ENCODE results near the gene PAXIP1.

The PAXIP1 gene

DNA sequence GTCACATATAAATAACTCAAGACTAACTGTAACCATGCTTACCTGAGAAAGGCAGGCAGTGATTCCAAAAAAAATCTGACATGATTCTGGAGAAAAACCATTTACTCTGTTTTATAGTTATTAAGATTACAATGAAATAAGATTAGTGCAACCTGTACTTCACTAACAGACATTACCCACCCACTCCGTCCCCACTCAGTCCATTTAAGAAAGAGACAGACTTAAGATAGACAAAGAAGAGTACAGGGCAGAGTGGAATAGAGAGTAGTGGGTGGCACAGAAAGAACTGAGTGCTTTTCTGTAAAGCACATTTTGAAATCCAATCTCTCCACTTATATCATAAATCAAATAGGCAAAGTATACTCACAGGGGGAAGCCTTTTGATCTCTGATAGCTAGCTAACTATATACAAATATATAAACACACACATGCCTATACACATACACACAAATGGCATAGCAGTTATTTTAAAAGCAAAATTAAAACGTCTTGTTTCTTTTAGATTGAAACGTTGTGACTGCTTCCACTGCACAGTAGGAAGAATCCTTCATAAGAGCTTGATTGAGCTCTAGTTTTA lies 11.9 kb downstream of the PAXIP1 start:
- TF ChIP-seq SIN3A (IDR thresholded peaks at IDR 0.05; ENCODE audit: borderline replicate concordance, insufficient read depth, low read length) (no peak), POLR2AphosphoS5 (IDR thresholded peaks at IDR 0.05; ENCODE audit: low read depth, low read length) (no peak)

DNA sequence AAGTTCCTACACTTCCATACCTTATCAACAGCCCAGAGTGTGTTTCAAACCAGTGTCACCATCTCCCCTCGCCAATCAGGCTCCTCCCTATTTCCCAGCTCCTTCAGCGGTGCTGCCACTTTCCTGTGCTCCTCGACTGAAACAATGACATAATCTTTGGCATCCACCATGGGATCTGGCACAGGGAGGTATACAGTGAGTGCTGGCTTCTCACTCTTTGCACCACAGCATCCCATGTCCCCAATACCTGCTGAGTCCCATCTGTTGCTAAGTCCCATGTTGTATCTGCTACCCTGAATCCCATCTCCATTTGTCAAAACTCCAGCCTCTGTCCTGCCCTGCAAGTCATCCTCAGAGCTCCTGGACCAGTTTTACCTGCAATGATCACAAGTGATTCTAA lies 15.4 kb downstream of the PAXIP1 start:
- TF ChIP-seq SIN3A (IDR thresholded peaks at IDR 0.05; ENCODE audit: borderline replicate concordance, insufficient read depth, low read length), result no peak
- TF ChIP-seq TAF1 (IDR thresholded peaks at IDR 0.05; ENCODE audit: borderline replicate concordance, insufficient read depth, low read length), result no peak
- no peak for TF ChIP-seq POLR2AphosphoS5 (IDR thresholded peaks at IDR 0.05; ENCODE audit: low read depth, low read length)
- TF ChIP-seq, protein P1, sequence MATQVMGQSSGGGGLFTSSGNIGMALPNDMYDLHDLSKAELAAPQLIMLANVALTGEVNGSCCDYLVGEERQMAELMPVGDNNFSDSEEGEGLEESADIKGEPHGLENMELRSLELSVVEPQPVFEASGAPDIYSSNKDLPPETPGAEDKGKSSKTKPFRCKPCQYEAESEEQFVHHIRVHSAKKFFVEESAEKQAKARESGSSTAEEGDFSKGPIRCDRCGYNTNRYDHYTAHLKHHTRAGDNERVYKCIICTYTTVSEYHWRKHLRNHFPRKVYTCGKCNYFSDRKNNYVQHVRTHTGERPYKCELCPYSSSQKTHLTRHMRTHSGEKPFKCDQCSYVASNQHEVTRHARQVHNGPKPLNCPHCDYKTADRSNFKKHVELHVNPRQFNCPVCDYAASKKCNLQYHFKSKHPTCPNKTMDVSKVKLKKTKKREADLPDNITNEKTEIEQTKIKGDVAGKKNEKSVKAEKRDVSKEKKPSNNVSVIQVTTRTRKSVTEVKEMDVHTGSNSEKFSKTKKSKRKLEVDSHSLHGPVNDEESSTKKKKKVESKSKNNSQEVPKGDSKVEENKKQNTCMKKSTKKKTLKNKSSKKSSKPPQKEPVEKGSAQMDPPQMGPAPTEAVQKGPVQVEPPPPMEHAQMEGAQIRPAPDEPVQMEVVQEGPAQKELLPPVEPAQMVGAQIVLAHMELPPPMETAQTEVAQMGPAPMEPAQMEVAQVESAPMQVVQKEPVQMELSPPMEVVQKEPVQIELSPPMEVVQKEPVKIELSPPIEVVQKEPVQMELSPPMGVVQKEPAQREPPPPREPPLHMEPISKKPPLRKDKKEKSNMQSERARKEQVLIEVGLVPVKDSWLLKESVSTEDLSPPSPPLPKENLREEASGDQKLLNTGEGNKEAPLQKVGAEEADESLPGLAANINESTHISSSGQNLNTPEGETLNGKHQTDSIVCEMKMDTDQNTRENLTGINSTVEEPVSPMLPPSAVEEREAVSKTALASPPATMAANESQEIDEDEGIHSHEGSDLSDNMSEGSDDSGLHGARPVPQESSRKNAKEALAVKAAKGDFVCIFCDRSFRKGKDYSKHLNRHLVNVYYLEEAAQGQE (IDR thresholded peaks at IDR 0.05; ENCODE audit: insufficient read depth in 1 of 2, low read depth in 2 of 2, low read length in 2 of 2), result no peak
- TF ChIP-seq FOXP2 (optimal IDR thresholded peaks at IDR 0.05; ENCODE audit: borderline replicate concordance, extremely low read depth, extremely low read length, insufficient read depth), result no peak

DNA sequence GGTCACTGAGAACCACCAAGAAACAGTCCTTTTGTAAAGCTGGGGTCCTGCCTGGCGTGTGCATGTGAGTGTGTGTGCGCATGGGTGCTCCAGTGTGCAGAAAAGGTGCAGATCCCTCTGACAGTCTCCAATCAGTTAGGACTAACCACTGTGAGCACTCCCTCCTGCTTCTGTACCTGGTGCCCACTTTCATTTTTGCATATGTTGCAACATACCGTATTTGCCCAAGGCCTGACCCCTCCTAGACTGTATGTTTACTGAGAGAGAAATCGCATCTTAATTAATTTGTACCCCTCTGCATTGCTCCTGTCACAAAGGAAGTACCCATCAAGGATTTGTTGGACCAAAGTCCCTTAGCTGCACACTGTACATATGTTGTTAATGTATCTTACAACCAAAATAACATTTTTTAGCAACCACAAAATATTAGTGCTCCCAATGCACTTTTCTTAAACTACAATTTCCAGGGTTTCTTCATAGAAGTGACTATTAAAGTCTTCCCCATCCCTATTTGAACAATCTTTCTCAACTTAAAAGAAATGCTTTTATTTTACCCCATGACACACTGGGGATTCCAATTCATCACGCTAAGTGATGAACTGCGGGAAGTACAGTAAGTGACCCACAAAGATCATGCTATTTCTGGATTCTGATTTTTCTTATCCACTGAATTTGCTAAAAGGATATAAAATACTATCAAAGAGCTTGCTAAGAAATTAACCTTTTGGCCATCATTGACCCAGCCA lies 16.6 kb downstream of the PAXIP1 start:
- TF ChIP-seq SIN3A (IDR thresholded peaks at IDR 0.05; ENCODE audit: borderline replicate concordance, insufficient read depth, low read length) (no peak), TAF1 (IDR thresholded peaks at IDR 0.05; ENCODE audit: borderline replicate concordance, insufficient read depth, low read length) (no peak), FOXP2 (optimal IDR thresholded peaks at IDR 0.05; ENCODE audit: borderline replicate concordance, extremely low read depth, extremely low read length, insufficient read depth) (no peak), POLR2AphosphoS5 (IDR thresholded peaks at IDR 0.05; ENCODE audit: low read depth, low read length) (no peak)
- TF ChIP-seq, protein P1 (IDR thresholded peaks at IDR 0.05; ENCODE audit: insufficient read depth in 1 of 2, low read depth in 2 of 2, low read length in 2 of 2), result no peak

DNA sequence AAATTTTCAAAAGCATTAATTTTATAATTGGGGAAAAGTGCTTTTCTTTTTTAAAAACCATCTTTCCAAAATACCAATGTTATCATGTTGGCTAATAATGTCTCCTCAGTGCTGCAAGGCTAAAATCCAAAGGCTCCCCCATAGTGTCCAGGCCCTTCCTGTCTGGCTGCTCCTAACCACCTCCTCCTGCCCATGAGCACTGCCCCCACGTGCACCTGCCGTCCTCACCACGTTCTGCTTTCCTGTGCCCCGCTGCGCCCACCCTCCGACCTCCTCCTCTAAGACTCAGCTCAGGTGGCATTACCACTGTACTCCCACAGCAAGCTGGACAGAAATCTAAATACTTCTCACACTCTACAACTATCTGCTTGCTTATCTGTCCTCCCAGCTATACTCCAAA lies 17.7 kb downstream of the PAXIP1 start:
- no peak for TF ChIP-seq FOXP2 (optimal IDR thresholded peaks at IDR 0.05; ENCODE audit: borderline replicate concordance, extremely low read depth, extremely low read length, insufficient read depth)
- TF ChIP-seq SIN3A (IDR thresholded peaks at IDR 0.05; ENCODE audit: borderline replicate concordance, insufficient read depth, low read length), result no peak
- TF ChIP-seq, protein P1 (IDR thresholded peaks at IDR 0.05; ENCODE audit: insufficient read depth in 1 of 2, low read depth in 2 of 2, low read length in 2 of 2), result no peak
- TF ChIP-seq TAF1 (IDR thresholded peaks at IDR 0.05; ENCODE audit: borderline replicate concordance, insufficient read depth, low read length), result no peak

DNA sequence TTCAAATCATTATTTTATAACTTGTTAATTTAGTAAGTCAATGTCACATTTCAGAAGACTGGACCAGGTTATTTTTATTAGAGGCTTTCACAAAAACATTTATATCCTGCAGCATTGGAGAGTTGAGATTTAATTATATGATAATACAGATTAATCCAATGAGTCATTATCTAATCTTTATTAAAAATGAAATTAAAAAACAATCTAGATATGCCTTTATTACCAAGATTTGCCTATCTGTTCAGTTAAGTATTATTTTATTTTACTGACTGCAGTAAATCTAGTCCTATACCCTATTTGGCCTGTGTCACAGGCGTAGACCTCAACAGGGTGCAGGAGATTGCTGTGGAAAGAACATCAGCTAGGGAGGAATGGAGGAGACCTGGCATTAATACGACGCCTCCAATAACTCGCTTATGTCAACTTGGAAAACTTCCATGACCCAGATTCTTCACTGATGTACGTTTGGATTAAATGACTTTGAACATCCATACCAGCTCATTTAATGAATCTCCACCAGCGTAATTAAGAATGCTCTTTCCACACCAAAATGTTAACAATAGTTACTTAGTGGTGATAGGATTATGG lies 18.2 kb downstream of the PAXIP1 start:
- TF ChIP-seq POLR2AphosphoS5 (IDR thresholded peaks at IDR 0.05; ENCODE audit: low read depth, low read length) (no peak), FOXP2 (optimal IDR thresholded peaks at IDR 0.05; ENCODE audit: borderline replicate concordance, extremely low read depth, extremely low read length, insufficient read depth) (no peak), SIN3A (IDR thresholded peaks at IDR 0.05; ENCODE audit: borderline replicate concordance, insufficient read depth, low read length) (no peak), TAF1 (IDR thresholded peaks at IDR 0.05; ENCODE audit: borderline replicate concordance, insufficient read depth, low read length) (no peak)
- TF ChIP-seq, protein P1 (IDR thresholded peaks at IDR 0.05; ENCODE audit: insufficient read depth in 1 of 2, low read depth in 2 of 2, low read length in 2 of 2), result no peak

All from PFSK-1 (cell line).